Islet of Langerhans (tissue), 1 donor: ENCODE data around the gene FFAR4.
"Not testable (repeated sequence)": the region's sequence is repeated elsewhere in the genome, so short reads cannot be mapped to it uniquely, and the experiment has no call there.

Experiments
- FAIRE-seq: peaks from one replicate; lab custom pipeline; 2011; peaks lifted over from hg19 to GRCh38; lab: Jason Lieb, UNC

The FFAR4 gene

DNA sequence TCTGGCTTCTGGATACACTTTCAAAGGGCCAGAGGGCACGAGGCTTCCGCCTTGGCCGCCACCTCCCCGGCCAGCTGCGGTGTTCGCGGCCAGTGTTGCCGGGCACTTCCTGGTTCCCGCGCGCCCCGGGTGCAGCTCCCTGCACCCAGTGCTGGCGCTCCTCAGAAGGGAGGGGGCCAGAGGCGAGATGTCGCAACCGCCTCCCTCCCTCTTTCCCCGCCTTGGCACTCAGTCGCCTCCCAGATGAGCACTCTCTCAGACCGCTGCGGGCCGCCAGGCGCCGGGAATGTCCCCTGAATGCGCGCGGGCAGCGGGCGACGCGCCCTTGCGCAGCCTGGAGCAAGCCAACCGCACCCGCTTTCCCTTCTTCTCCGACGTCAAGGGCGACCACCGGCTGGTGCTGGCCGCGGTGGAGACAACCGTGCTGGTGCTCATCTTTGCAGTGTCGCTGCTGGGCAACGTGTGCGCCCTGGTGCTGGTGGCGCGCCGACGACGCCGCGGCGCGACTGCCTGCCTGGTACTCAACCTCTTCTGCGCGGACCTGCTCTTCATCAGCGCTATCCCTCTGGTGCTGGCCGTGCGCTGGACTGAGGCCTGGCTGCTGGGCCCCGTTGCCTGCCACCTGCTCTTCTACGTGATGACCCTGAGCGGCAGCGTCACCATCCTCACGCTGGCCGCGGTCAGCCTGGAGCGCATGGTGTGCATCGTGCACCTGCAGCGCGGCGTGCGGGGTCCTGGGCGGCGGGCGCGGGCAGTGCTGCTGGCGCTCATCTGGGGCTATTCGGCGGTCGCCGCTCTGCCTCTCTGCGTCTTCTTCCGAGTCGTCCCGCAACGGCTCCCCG lies at the start of gene FFAR4:
Gene FFAR4, plus strand, starts transcription at position 231 of the 842 bp plus-strand sequence. Its CDS starts 56 bp downstream, at position 287.
- no peak for FAIRE-seq

DNA sequence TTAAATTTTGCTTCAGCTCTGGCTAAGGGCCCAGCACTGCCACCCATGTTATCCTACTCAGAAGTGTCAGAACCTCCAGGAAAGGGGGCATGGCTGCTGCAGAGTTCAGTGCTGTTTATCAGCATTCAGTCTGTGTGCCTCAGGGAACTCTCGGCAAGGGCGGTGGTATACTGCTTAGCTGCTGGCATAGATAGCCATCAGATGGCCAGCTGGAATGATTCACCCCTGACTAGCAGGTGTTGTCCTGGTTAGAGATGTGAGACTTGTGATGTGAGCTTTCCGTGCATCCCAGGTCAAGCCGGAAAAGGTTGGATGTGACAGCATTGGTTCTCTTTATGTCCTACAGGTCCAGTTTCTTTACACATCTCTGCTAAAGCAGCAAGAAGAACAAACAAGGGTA lies 47.9 kb upstream of the FFAR4 start:
- FAIRE-seq, result no peak

DNA sequence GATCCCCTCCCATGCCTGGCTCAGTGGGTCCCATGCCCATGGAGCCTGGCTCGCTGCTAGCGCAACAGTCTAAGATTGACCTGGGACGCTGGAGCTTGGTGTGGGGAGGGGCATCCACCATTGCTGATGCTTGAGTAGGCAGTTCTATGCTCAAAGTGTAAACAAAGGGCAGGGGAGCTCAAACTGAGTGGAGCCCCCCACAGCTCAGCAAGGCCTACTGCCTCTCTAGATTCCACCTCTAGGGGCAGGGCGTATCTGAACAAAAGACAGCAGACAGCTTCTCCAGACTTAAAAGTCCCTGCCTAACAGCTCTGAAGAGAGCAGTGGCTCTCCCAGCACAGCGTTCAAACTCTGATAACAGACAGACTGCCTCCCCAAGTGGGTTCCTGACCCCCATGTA lies 31.2 kb upstream of the FFAR4 start:
- FAIRE-seq, result no peak

DNA sequence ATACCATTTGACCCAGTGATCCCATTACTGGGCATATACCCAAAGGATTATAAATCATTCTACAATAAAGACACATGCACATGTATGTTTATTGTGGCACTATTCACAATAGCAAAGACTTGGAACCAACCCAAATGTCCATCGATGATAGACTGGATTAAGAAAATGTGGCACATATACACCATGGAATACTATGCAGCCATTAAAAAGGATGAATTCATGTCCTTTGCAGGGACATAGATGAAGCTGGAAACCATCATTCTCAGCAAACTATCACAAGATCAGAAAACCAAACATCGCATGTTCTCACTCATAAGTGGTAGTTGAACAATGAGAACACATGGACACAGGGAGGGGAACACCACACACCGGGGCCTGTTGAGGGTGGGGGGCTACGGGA lies 25.6 kb upstream of the FFAR4 start:
- FAIRE-seq, result not testable (repeated sequence)

DNA sequence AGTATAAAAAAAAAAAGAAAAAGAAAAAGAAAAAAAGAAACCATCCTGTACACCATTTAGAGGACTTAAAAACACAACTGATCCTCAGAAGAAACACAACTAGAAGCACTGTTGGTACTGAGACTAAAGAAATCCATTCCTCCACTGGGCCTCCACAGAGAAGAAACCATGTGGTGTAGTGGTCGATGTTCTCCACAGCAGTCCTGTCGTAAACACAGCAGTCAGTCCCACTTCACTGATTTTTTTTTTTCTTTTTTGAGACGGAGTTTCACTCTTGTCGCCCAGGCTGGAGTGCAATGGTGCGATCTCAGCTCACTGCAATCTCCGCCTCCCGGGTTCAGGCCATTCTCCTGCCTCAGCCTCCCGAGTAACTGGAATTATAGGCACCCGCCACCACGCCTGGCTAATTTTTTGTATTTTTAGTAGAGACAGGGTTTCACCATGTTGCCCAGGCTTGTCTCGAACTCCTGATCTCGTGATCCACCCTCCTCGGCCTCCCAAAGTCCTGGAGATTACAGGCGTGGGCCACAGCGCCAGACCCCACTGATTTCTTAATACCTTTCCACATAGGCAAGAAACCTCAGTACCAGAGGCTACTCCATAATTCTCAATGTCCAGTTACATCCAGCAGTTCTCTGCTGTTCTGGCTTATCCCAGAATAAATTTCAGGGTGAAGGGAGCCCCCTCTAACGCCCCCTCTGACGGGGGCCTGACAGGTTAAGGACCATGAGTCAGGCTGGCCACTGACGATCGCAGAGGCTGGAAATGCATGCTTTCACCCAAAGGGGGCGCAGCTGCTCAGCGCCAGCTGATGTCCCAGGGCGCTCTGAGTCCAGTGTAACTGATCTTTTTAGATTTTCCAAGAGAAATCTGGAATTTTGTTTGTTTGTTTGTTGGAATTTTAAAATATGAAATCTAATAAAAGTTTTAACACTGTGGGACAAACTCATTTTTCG lies 24.8 kb upstream of the FFAR4 start:
- FAIRE-seq, result no peak

DNA sequence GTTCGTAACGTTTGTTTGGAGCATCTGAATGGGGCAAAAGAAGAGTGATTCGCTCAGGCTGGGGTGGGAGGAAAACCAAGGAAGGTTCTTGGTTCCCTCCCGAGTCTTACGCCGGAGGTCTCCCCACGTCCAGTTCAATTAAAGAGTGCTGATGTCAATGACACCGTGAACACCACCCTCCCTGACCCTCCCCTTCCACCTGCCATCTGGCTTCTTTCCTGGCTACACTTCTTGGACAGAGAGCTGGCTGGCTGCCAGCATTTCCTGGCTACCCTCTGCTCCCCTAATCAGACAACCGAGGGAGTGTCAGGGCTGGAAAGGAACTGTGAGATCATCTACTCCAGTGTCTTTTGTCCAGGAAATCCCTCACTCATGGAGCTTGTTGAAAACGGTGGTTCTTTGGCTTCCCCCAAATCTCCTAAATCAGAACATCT lies 24.1 kb upstream of the FFAR4 start:
- FAIRE-seq, result no peak

DNA sequence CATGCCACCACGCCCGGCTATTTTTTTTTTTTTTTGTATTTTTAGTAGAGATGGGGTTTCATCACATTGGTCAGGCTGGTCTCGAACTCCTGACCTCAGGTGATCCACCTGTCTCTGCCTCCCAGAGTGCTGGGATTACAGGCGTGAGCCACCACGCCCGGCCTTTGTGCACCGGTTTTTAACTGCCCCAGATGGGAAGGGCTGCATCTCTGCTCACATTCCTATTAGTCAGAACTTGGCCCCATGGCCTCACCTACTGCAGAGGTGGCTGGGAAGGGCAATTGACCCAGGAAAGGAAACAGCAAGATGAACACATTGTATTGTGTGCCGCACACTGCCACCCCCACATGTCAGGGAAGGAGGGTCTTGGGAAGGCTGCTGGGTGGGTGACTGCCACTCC lies 19.5 kb upstream of the FFAR4 start:
- FAIRE-seq, result not testable (repeated sequence)

DNA sequence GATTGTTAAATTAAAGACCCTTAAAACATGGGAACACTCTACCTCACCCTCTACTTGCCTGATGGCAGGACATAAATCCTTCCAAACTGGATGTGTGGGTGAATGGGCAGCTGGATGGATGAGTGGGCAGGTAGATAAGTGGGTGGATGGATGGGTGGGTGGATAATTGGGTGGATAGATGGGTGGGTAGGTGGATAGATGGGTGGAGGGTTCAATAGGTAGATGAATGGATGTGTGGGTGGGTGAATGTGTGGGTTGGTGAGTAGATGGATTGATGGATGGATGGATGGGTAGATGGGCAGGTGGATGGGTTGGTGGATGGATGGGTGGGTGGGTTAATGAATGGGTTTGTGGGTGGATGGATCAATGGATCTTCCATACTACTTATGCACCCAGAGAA lies 18.9 kb upstream of the FFAR4 start:
- FAIRE-seq, result no peak

DNA sequence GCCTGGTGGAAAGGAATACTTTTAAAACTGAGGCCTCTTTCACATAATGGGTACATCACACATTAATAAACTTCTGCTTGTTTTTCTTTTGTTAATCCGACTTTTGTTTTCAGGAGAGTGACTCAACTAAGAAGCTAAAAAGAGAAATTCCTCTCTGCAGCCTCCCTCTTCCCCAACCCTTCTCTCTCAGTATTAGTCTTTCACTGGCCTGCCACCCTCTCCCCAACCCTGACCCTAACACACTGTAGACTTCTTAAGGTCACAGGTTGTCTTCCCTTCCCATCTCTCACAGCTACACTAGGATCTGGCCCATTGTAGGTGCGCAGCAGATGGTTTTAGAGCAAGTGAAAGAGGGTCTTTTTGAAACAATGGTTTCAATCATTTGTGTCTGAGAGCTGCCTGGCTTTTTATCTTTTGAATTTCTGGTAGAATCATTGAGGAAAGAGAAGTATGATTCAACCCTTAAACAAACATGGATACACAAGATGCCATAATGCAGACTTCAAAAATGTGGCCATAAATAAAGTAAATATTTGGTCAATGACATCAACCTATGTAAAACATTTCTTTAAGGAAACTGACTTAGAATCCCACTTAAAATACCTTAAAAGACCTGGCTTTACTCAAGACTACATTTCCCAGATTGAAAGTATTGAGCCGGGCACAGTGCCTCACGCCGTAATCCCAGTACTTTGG lies 17.9 kb upstream of the FFAR4 start:
- no peak for FAIRE-seq

DNA sequence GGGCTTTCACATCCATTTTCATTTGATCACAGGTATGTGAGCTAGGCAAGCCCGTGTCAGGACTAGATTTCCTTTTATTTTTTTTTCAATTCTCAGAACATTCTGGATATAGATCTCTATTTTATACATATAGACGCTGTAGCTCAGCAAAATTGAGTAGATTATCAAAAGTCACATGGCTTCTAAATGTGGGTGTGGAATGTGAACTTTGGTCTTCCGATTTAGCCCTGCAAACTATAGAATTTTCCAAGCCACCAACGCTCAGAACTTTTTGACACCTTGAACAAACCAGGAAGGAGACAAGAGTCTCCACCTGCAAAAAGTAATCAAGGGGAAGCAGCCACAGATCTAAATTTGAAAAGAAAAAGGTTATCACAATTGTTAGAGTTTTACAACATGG lies 15.9 kb upstream of the FFAR4 start:
- FAIRE-seq, result no peak

DNA sequence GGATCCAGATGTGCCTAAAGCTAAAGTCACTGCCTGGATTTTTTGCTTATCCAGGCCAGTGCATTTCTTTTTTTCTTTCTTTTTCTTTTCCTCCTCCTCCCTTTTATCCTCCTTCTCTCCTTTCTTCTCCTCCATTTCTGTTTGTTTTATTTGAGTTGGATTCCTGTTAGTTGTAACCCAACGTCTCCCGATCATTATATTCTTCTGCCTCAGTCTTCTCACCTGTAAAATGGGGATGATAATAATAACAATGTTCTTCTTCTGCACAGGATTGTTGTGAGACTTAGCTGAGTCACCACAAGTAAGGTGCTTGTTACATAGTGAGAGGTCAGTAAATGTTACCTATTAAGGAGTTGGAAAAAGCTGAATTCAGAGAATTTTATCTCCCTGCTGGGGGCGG lies 13.7 kb upstream of the FFAR4 start:
- FAIRE-seq, result no peak

DNA sequence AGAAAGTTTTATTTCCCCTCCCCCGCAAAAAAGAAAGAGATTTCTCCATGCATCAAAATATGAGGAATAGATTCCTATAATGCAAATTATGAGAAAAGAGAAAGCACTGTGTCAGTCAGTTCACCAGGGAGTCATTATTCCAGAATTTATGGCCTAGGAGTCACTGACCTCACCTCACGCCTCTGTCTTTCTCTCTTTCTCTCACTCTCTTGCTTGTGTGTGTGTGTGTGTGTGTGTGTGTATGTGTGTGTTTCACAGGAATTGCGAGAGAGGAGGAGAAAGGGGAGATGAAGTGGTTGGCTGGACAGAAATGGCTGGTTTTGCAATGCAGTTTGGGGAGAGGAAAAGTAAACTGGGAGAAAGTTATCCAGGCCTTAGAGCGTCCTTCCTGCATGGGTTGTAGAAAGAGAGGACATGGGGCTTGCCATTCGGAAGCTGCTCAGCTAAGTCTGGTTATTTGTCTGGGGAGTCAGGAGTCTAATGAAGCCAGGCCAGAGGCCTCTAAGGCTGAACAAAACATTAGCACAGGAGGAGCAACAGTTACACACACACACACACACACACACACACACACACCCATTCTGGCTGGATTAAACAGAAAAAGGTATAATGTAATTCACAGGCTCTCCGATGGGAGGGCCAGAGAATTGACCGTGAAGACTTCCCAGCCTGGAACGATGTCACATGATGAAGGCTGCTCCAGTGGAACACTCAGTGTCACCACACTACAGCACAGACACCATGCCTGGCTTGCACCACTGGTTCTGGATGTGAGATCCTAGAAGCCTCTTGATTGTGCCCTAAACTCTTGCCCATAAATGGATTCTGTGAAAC lies 12.8 kb upstream of the FFAR4 start:
- FAIRE-seq, result no peak

DNA sequence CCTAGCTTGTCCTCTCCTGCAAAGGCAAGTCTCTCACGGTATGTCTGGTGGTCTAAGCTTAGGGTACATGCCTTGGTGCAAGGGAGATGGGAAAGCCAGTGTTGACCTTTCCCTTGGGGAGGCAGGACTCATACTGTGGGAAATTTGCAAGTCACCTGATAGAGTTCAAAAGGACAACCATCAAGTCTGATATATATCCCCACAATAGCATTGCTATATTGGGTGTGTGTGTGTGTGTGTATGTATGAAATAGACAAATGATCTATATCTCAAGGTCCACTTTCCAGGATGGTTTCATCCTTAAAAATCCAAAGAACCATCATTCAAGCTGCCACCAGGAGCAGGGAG lies 12.2 kb upstream of the FFAR4 start:
- no peak for FAIRE-seq

DNA sequence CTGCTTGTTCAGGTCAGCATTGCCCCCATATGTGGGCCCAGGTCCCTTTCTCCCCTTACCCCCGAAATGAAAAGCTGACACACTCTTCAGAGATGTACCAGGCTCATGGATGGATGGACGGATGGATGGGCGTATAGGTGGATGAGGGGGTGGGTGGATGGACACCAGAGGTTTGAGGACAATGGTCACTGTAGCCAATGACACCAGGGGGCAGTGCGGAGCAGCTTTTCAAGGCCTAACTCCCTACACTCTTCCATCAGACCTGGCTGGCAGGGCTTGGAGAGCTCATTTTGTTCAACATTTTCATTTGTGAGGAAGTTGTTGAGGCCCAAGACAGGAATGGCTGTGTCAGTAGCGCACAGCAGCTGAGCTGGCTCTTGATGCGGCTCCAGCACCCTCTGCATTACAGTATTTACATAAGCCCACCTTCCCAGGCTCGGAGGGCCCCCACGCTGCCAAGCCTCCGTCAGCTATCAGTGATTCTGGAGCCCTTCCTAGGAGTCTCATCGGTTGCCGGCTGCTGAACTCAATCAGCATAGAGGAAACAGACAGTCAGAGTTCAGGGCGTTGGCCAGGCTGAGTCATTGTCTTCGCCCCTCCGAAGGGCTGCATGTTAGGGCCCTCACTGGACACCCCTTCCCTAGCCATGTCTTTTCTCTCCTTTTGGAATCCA lies 11.6 kb upstream of the FFAR4 start:
- peak; percentile 17 for FAIRE-seq

DNA sequence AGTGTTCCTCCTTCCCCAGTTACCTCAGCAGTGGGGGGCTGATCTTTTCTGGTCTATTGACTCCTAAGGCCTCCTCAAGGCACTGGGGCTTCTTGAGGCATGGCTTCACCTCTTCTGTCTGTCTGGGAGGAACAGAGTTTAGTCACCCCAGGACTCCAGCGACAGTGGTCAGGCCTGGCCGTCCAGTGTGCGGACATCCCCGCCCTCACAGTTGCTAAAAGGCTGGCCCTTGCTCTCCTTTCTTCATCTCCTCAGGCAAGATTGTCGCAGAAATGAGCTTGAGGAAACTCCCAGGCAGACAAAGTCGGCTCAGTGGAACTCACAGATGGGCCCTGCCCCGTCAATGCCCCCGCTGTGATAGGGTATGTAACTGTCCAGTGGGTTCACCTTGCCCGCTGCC lies 7.0 kb upstream of the FFAR4 start:
- no peak for FAIRE-seq

DNA sequence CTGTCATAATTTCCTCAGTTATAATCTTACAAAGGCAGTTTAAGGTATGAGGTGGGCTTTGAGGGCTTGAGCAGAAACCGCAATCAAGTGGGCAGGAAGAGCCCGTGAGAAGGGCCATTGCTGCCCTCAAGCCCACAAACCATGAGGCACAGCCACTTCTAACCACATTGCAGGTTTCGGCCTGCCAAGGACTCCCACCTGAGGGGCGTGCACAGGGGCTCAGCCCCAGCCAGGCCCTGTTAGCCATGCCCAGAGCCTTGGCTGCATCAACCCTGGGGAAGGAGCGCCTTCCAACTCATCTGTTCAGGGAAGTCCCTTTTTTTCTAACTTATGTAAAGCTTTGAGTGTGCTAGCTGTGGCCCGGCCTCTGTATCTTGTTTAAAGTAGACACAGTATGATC lies 5.9 kb upstream of the FFAR4 start:
- FAIRE-seq, result no peak

DNA sequence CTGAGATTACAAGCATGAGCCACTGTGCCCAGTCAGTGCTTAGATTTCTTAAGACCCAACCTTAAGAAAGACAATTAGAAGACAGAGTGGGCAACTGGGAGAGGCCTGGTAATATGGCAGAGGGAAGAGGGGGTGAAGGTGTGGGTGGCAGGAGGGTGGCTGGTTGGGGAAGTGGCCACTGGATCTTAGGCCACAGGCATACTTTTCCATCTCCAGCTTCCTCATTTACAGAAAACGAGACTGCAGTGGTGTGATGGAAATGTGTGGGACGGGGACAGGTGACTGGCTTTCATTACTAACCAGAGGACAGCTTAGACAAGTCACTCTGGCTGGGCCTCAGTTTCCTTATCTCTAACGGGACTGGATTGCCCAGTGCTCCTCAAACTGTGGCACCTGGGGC lies 1.0 kb upstream of the FFAR4 start:
- no peak for FAIRE-seq

DNA sequence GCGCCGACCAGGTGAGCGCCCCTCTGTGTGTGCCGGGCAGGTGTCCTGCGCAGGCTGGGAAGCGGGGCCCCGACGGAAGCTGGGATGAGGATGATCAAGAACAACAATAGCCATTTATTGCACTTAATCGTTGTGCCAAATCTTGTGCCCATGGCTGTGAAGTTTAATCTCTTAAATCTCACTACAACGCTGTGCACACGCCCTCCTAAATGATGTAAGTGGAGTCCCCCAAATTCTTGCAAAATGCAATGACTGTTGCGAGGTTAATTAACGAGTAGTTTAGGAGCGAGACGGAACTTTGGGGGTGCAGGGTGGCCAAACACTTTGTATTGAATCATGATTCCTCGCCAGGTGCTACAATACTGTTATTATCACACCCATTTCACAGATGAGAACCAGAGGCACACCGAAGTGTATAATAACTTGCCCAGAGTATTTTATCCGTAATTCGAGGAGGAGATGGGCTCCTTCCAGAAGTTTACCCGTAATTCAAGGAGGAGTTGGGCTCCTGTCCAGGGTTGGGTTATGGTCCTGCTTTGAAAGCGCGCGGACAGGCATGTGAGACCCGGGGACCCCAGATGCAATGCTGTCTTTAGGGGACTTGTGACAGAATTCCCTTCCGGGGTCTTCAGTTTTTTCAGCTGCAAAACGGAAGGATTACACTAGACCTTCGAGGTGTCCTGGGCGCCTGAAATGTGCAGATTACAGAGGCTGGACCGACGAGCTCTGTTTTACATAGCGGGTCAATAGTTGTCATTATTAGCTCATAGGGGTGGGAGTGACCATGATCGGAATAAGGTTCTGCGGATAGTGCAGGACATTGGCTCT lies 1.0 kb downstream of the FFAR4 start:
- FAIRE-seq, result no peak

DNA sequence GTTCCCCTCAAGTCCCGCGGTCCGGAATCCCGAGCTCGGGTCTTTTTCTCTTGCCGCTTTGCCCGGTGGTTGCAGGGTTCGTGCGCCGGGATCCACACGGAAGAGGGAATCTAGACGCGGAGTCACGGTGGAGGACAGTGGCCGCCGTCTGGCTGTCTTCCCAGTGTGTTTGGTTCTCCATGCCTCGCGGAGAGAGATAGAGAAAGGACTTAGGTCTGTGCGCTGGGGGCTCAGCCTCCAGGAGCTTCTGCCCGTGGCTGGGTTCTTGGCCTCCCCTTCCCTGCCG lies 1.6 kb downstream of the FFAR4 start:
- FAIRE-seq, result no peak

DNA sequence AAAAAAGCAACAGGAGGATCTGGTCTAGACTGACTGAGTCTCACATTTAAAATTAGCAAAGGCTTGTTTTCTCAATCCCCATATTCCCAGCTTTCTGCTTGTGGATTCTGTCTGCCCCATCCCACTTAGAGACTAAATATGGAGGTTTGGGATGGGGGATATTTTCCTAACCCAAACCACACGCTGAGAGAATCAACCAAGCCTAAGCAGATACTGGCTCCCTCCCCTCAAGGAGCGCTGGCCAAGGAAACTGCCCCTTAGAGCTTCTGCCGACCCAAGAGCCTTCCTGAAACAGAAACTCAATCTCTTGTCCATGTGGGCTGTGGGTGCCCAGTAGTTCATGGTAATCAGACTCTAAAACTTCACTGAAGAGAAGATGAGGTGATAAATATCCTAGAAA lies 3.9 kb downstream of the FFAR4 start:
- FAIRE-seq, result no peak

DNA sequence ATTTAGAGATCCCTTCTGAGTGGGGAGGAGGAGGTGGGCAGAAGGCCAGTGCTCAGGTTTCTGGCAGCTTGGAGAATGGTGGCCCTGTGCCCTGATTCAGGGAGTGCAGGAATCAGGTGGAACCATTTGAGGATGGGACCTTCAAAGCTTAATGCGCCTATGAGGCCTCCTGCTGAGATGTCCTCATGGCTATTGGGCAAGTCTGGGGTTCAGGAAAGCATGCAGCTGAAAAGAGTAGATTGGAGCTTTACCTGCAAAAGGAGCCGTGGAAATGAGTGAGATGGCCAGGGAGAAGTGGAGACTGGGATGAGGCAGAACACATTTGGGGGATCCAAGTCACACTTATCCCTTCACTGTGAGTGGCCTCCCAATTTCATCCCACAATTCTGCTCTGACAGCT lies 6.1 kb downstream of the FFAR4 start:
- no peak for FAIRE-seq
